Epithelial cell of proximal tubule (primary cell): ENCODE data around the gene OR11A1. TPM values are rescaled to one million over a fixed set of nuclear protein-coding genes. Genes with fewer than 3 reads are reported as not detected.

Experiments
- DNase-seq: peaks from one replicate; pipeline ENCODE4 v3.0.0-alpha.2; 2011; ENCODE audit warnings: low read depth
- H3K4me3 ChIP-seq: 2 replicates; pipeline ENCODE4 v1.5.1; 2011; ENCODE audit warnings: low read depth, mild to moderate bottlenecking, low read length
- CTCF ChIP-seq: conservative IDR thresholded peaks from 2 replicates; pipeline ENCODE4 v1.5.1; 2012; ENCODE audit warnings: low read depth, mild to moderate bottlenecking, low read length
- total RNA-seq: library from RNA; depleted of rRNA; stranded (reverse); fragments of >200 nt; gene quantifications from 2 replicates; pipeline ENCODE4 v1.2.3, GENCODE V29; 2015

The OR11A1 gene
- total RNA-seq, 1 donor from 2014 or later: not detected

DNA sequence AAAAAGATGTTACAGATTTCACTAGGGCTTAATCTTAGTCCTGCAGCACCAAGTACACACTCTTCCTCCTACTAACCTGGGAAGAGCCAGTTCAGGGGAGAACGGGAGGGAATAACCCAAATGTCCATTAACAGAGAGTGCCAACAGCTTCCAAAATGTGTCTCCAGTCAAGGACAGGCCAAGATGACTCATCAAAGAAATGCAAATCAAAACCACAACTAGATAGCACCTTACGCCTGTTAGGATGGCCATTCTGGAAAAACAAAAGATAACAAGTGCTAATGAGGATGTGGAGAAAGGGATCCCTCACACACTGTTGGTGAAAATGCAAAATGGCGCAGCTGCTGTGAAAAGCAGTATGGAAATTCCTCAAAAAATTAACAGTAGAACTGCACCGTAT is 34.7 kb upstream of the OR11A1 start:
- no peak for TF ChIP-seq CTCF

DNA sequence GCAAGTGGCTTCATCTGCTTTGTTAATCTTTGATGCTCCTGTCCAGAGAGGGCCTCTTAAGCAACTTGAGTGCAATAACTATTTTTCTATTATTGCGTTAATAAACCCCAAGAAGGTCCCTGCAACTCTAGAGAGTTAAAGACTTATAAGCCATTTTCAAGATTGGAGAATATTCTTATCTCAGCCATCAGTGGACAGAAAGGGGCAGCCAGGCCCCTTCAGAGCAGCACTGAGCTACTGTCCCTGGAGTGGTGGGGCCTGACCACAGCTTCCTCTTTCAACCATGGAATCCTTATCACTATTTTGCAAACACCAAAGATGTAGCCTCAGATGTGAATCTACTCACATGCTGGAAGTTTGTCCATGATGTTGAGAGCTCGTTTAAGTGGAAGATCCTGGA is 33.7 kb upstream of the OR11A1 start:
- DNase-seq: no peak
- H3K4me3 ChIP-seq: no peak overlapping the region
- TF ChIP-seq CTCF: no peak

More for the DNA sequence above, 34.7 kb upstream of the OR11A1 start:
- DNase-seq: no peak
- H3K4me3 ChIP-seq: no peak overlapping the region

DNA sequence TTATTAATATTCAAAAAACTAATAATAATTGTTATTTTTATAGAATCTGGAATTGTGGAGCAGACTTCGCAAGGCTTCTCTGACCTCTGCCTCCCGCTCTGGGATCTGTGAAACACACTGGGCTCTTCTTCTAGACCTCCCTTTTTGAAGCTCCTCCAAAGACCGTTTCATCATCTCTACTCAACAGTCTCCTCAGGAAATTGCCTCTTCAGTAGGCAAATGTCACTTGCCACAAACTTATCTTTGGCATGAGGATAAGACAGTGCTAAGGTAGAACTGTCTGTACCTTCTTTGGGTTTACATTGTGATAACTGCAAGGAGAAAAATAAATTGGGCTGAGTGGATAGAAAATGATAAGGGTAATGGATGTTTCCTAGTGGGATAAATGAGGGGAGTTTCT is 33.2 kb upstream of the OR11A1 start:
- H3K4me3 ChIP-seq: no peak overlapping the region
- DNase-seq: no peak
- no peak for TF ChIP-seq CTCF

DNA sequence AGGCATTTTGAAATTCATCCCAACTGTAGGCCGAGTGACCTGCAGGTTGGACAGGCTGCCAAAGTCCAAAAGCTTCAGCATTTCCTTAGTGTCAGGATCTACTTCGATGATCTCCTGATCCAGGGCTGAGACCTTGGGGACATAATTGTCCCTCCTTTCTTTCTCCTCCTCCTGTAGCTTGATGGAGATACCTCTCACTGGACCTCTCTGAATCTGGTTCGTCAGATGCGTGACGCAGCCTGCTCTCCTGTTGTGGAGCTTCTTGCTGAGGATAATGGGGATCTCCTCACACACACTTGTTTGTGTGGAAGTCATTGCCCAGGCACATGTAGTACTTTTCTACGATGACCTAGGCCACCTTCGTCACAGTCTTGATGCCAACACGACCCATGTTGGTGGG is 32.4 kb upstream of the OR11A1 start:
- DNase-seq: no peak
- no peak for TF ChIP-seq CTCF
- H3K4me3 ChIP-seq: no peak overlapping the region

DNA sequence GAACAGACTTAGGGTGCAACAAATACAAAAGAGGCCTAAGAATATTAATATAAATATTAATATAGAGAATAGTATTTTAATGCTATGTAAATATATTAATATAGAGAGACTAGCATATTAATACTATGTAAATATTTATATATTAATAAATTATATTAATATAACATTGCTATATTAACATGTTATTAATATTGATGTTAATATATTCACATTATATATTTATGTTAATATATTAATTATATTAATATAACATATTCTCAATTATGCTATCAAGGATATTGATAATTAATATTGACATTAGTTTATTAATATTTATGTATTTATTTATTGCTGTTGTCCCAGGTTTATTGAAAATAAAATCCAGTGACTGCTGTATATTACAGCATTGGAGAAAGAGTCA is 32.0 kb upstream of the OR11A1 start:
- DNase-seq: no peak

DNA sequence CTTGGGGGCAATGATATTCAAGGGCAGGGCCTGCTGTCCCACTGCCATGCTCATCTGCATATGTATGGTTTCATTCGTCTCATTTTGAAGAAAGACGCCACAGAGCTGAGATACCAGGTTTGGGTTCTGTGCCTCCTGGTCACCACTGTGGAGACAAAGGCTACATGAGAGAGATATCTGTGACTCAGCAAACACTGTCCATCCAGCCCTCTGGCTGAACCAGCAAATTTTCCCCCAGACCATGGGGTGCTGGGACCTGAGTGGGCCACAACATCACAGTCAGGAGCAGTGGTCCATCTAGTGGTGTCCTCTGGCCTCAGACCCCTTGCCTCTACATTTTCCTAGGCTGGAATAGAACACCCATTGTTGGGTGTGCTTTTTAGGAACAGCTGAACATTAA is 30.8 kb upstream of the OR11A1 start, which contains the start of gene MAS1L:
TSS of gene MAS1L (minus strand) at position 297 of the 400 bp plus-strand sequence. CDS start at position 243, 54 bp downstream.
- TF ChIP-seq CTCF: no peak
- no peak within 1 kb of the TSS for H3K4me3 ChIP-seq
- DNase-seq: no peak

More for the DNA sequence above, 32.0 kb upstream of the OR11A1 start:
- no peak overlapping the region for H3K4me3 ChIP-seq
- no peak for TF ChIP-seq CTCF

- TF ChIP-seq CTCF: no peak
- no peak for DNase-seq
- no peak overlapping the region for H3K4me3 ChIP-seq
Measured at GRCh38 chr6:29487131-29487530, 30.3 kb upstream of the OR11A1 start.
